ENCODE measurements around the gene TRMT13. TPM values are rescaled to one million over a fixed set of nuclear protein-coding genes. Genes with fewer than 3 reads are reported as not detected.
A peak's percentile ranks its signal among the peaks of the same experiment; 100 is the strongest.
"Not testable (repeated sequence)": the region's sequence is repeated elsewhere in the genome, so short reads cannot be mapped to it uniquely, and the experiment has no call there.

The TRMT13 gene
- total RNA-seq, 1 donor from 2014 or later = 4.9 TPM

GRCh38 chr1:100162881-100163280 is 29.9 kb downstream of the TRMT13 start:
- ATAC-seq = no peak

GRCh38 chr1:100164216-100164615 is 31.3 kb downstream of the TRMT13 start:
- ATAC-seq = no peak

More at GRCh38 chr1:100162881-100163280, 29.9 kb downstream of the TRMT13 start:
- no peak for DNase-seq (ENCODE audit: low spot score)

GRCh38 chr1:100164702-100165101 is 31.7 kb downstream of the TRMT13 start:
- ATAC-seq (no peak), DNase-seq (ENCODE audit: low spot score) (no peak)

More at GRCh38 chr1:100164216-100164615, 31.3 kb downstream of the TRMT13 start:
- DNase-seq (ENCODE audit: low spot score) = no peak

GRCh38 chr1:100168051-100168450 is 35.1 kb downstream of the TRMT13 start:
- DNase-seq (ENCODE audit: low spot score) (no peak), ATAC-seq (no peak)

- DNase-seq (ENCODE audit: low spot score) = no peak
- no peak for ATAC-seq
These were observed 44.5 kb downstream of the TRMT13 start for GRCh38 chr1:100177295-100178041.

GRCh38 chr1:100178091-100178490 is 45.1 kb downstream of the TRMT13 start, which contains the start of gene LRRC39:
Gene LRRC39, minus strand, starts transcription at chr1:100178256. Its CDS starts 9,740 bp downstream, at chr1:100168516.
- ATAC-seq (no peak), DNase-seq (ENCODE audit: low spot score) (no peak)

- no peak for ATAC-seq
- no peak for DNase-seq (ENCODE audit: low spot score)
These were observed 50.4 kb downstream of the TRMT13 start for GRCh38 chr1:100183370-100183769.

GRCh38 chr1:100184536-100184935 is 51.6 kb downstream of the TRMT13 start:
- DNase-seq (ENCODE audit: low spot score) (no peak), ATAC-seq (no peak)

- DNase-seq (ENCODE audit: low spot score) (peak; percentile 90), ATAC-seq (peak; percentile 92)
These were observed 54.9 kb downstream of the TRMT13 start for GRCh38 chr1:100187912-100188311.

- DNase-seq (ENCODE audit: low spot score) (no peak), ATAC-seq (peak; percentile 77)
These were observed 55.7 kb downstream of the TRMT13 start for GRCh38 chr1:100188617-100189016.

- DNase-seq (ENCODE audit: low spot score) (no peak), ATAC-seq (no peak)
These were observed 65.6 kb downstream of the TRMT13 start for GRCh38 chr1:100198596-100198995.

- DNase-seq (ENCODE audit: low spot score); ATAC-seq: not testable (repeated sequence)
These were observed 67.1 kb downstream of the TRMT13 start for GRCh38 chr1:100200060-100200459.

Other genes with a start within 250 kb of the TRMT13 start
- gene SLC35A3, start 163.2 kb upstream of the TRMT13 start, total RNA-seq = 26.3 TPM
- 0.88 TPM for gene SASS6, start 233 bp upstream of the TRMT13 start, total RNA-seq
- gene LRRC39, start 45.1 kb downstream of the TRMT13 start, total RNA-seq = 0.33 TPM
- gene DBT, start 116.7 kb downstream of the TRMT13 start, total RNA-seq = 25.0 TPM
- gene RTCA, start 133.1 kb downstream of the TRMT13 start, total RNA-seq = 16.6 TPM
- gene CDC14A, start 219.3 kb downstream of the TRMT13 start, total RNA-seq = 2.2 TPM